B cell (primary cell): ENCODE results near the gene CLSTN2. TPM values are rescaled to one million over a fixed set of nuclear protein-coding genes. Genes with fewer than 3 reads are reported as not detected.

Experiments used
- ATAC-seq: fragments of 200-7000 bp; cut with Tn5 transposase; one replicate; pipeline ENCODE4 v1.10.0; 2021; ENCODE audit warnings: low read depth, mild to moderate bottlenecking, moderate number of reproducible peaks, moderate library complexity
- CTCF ChIA-PET: fragments of 350-600 bp; sonication (Branson Sonifier 250); formaldehyde crosslinking; loops from one replicate; lab custom pipeline; 2021; ENCODE audit warnings: antibody characterized with exemption, inconsistent platforms; lab: Charles Lee
- POLR2A ChIA-PET: fragments of 350-600 bp; sonication (Branson Sonifier 250); formaldehyde crosslinking; loops from one replicate; lab custom pipeline; 2021; ENCODE audit warnings: antibody characterized with exemption; lab: Charles Lee
- DNase-seq: peaks from one replicate; pipeline ENCODE4 v3.0.0; 2013
- H2AFZ ChIP-seq: 2 replicates; pipeline ENCODE4 v1.6.1; 2012; ENCODE audit warnings: mild to moderate bottlenecking, low read depth, low read length; ENCODE audit not compliant: insufficient read depth, poor library complexity, severe bottlenecking
- H3K27ac ChIP-seq, 2 donors: 1 replicate in 1 of 2; 2 replicates in 1 of 2; pipeline ENCODE4 v1.5.1; 2012 to 2013; ENCODE audit warnings: low read length in 2 of 2, mild to moderate bottlenecking in 2 of 2, moderate library complexity in 1 of 2
- H3K27me3 ChIP-seq, 4 experiments: fragments of 200-600 bp in 1 of 4; sonication (generic) in 1 of 4; replicated peaks in 1 of 4; 1 replicate in 2 of 4; 2 replicates in 2 of 4; pipeline versions ENCODE4 v1.6.1 to v1.7.0; 2013 to 2016; ENCODE audit warnings: low read length in 3 of 4, mild to moderate bottlenecking in 2 of 4, mixed read lengths in 1 of 4, moderate library complexity in 1 of 4; ENCODE audit not compliant: insufficient read depth in 4 of 4, control insufficient read depth in 3 of 4; ENCODE audit errors: control extremely low read depth in 1 of 4
- H3K36me3 ChIP-seq, 2 experiments: replicated peaks in 1 of 2; 1 replicate in 1 of 2; 2 replicates in 1 of 2; pipeline versions ENCODE4 v1.6.1 to v1.7.1; 2013; ENCODE audit warnings: low read length in 1 of 2; ENCODE audit not compliant: insufficient read depth in 2 of 2, control insufficient read depth in 1 of 2; ENCODE audit errors: control extremely low read depth in 1 of 2, extremely low read depth in 1 of 2
- H3K4me1 ChIP-seq, 2 donors: fragments of 200-600 bp in 1 of 2; sonication (generic) in 1 of 2; 1 replicate in 1 of 2; 2 replicates in 1 of 2; pipeline versions ENCODE4 v1.5.1 to v1.6.1; 2013 to 2017; ENCODE audit warnings: low read length in 2 of 2; ENCODE audit not compliant: control insufficient read depth in 2 of 2, insufficient read depth in 2 of 2
- H3K4me2 ChIP-seq: replicated peaks from 2 replicates; pipeline ENCODE3; 2012; ENCODE audit warnings: mild to moderate bottlenecking, low read depth, low read length; ENCODE audit not compliant: poor library complexity, severe bottlenecking
- H3K4me3 ChIP-seq, 5 experiments: fragments of 200-600 bp in 1 of 5; sonication (generic) in 1 of 5; 1 replicate in 3 of 5; 2 replicates in 2 of 5; pipeline versions ENCODE4 v1.5.1 to v1.7.0; 2011 to 2016; ENCODE audit warnings: low read length in 4 of 5, mild to moderate bottlenecking in 4 of 5, low read depth in 2 of 5, control low read depth in 1 of 5, moderate library complexity in 1 of 5; ENCODE audit not compliant: insufficient read depth in 1 of 5; ENCODE audit errors: control extremely low read depth in 1 of 5, extremely low read depth in 1 of 5
- H3K79me2 ChIP-seq: fragments of 200-600 bp; sonication (generic); one replicate; pipeline ENCODE4 v1.6.0; 2016; ENCODE audit warnings: low read length; ENCODE audit not compliant: control insufficient read depth, insufficient read depth
- H3K9ac ChIP-seq: fragments of 200-600 bp; sonication (generic); 2 replicates; pipeline ENCODE4 v1.6.1; 2017; ENCODE audit warnings: mild to moderate bottlenecking, low read length, moderate library complexity
- H3K9me3 ChIP-seq, 3 donors: one replicate each; pipeline versions ENCODE4 v1.6.1 to v1.7.1; 2013; ENCODE audit warnings: low read length in 2 of 3; ENCODE audit not compliant: control insufficient read depth in 2 of 3, insufficient read depth in 1 of 3; ENCODE audit errors: control extremely low read depth in 1 of 3
- H4K20me1 ChIP-seq: 2 replicates; pipeline ENCODE4 v1.6.0; 2012; ENCODE audit warnings: mild to moderate bottlenecking, low read length; ENCODE audit not compliant: insufficient read depth, control insufficient read depth, poor library complexity, severe bottlenecking
- H3K27ac Mint-ChIP-seq: one replicate; pipeline ENCODE4 v1.8.0; 2021; ENCODE audit warnings: mixed read lengths
- H3K27me3 Mint-ChIP-seq: one replicate; pipeline ENCODE4 v1.8.0; 2021; ENCODE audit warnings: mixed read lengths
- H3K4me1 Mint-ChIP-seq: one replicate; pipeline ENCODE4 v1.8.0; 2021; ENCODE audit warnings: mixed read lengths
- H3K4me3 Mint-ChIP-seq: one replicate; pipeline ENCODE4 v1.8.0; 2021; ENCODE audit warnings: mixed read lengths
- H3K9me3 Mint-ChIP-seq: one replicate; pipeline ENCODE4 v1.8.0; 2022; ENCODE audit warnings: mixed read lengths; ENCODE audit not compliant: insufficient read depth
- EZH2 ChIP-seq: IDR thresholded peaks from 2 replicates; pipeline ENCODE4 v1.6.1; 2012; ENCODE audit warnings: borderline replicate concordance, low read depth, mild to moderate bottlenecking, moderate library complexity, low read length; ENCODE audit not compliant: insufficient read depth, poor library complexity, severe bottlenecking
- WGBS: methylation state at CpG from one replicate; pipeline ENCODE4 v1.1.5; 2013; ENCODE audit warnings: missing lambda C conversion rate; ENCODE audit not compliant: insufficient coverage; 5-methylcytosine and 5-hydroxymethylcytosine counted together
- intact Hi-C: fragments of 100-400 bp; cut with micrococcal nuclease; formaldehyde crosslinking; loops from one replicate; pipeline ENCODE4 v1.10.0; 2022
- polyA plus RNA-seq: library from polyadenylated mRNA; depleted of rRNA; stranded (reverse); fragments of >200 nt; gene quantifications from 2 replicates; pipeline ENCODE4 v1.2.3, GENCODE V29; 2012
- total RNA-seq, 2 donors: library from RNA; stranded (reverse); fragments of 120-200 nt in 1 of 2; gene quantifications; 1 replicate in 1 of 2; 2 replicates in 1 of 2; pipeline versions ENCODE4 v1.2.3 to v1.2.4, GENCODE V29; 2013 to 2022
- TF ChIP-seq, protein P1 (sequence below): fragments of 200-600 bp; IDR thresholded peaks from one replicate; pipeline ENCODE4 v1.8.0; 2022; ENCODE audit warnings: antibody characterized with exemption, mild to moderate bottlenecking

Gene CLSTN2
- total and polyA plus RNA-seq, 2 donors (not counting 1 experiment from before 2014, with no cell fraction given) = not detected

DNA sequence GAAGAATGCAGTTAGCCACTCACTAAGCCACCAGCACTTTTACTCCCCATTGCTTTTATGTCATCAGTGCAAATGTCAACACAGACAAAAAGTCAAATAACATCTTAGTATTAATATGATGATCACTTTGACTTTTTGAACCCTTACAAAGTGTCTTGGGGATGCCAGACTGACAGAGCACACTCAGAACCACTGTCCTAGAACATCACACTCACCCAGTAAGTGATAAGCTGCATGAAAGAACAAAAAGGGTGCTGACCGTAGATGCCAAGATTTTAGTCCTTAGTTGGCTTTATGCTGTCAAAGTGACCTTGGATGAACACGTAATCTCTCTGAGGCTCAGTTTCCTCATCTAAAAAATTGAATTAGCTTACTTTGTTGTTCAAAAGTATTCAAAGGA lies 463.4 kb downstream of the CLSTN2 start:
- TF ChIP-seq EZH2 = no peak
- TF ChIP-seq, protein P1, sequence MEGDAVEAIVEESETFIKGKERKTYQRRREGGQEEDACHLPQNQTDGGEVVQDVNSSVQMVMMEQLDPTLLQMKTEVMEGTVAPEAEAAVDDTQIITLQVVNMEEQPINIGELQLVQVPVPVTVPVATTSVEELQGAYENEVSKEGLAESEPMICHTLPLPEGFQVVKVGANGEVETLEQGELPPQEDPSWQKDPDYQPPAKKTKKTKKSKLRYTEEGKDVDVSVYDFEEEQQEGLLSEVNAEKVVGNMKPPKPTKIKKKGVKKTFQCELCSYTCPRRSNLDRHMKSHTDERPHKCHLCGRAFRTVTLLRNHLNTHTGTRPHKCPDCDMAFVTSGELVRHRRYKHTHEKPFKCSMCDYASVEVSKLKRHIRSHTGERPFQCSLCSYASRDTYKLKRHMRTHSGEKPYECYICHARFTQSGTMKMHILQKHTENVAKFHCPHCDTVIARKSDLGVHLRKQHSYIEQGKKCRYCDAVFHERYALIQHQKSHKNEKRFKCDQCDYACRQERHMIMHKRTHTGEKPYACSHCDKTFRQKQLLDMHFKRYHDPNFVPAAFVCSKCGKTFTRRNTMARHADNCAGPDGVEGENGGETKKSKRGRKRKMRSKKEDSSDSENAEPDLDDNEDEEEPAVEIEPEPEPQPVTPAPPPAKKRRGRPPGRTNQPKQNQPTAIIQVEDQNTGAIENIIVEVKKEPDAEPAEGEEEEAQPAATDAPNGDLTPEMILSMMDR = no peak
- Histone ChIP-seq H4K20me1 (no peaks in the 10 kb centered on the region), H3K79me2 (no peaks in the 10 kb centered on the region), H3K9ac (no peak overlapping the region), H3K36me3 (no peaks in the 10 kb centered on the region), H2AFZ (no peak overlapping the region), H3K9me3 (peaks cover 0 to 2% (median 0%) of the 10 kb centered on the region in 3 donors), H3K4me2 (no peak overlapping the region), H3K27ac (no peak overlapping the region), H3K4me1 (no peaks in the 10 kb centered on the region), H3K4me3 (no peak overlapping the region), H3K27me3 (no peaks in the 10 kb centered on the region)
- H3K27ac Mint-ChIP-seq = no peak overlapping the region
- CTCF ChIA-PET = no interaction called here
- no peaks in the 10 kb centered on the region for H3K4me1 Mint-ChIP-seq
- no peak for DNase-seq
- POLR2A ChIA-PET = no interaction called here
- intact Hi-C loops = no loop called here
- no peak overlapping the region for H3K4me3 Mint-ChIP-seq
- peaks cover 5% of the 10 kb centered on the region for H3K27me3 Mint-ChIP-seq
- H3K9me3 Mint-ChIP-seq = no peaks in the 10 kb centered on the region
- ATAC-seq = no peak
- WGBS = 100% methylated on average over 1 of the region's 2 CpGs

DNA sequence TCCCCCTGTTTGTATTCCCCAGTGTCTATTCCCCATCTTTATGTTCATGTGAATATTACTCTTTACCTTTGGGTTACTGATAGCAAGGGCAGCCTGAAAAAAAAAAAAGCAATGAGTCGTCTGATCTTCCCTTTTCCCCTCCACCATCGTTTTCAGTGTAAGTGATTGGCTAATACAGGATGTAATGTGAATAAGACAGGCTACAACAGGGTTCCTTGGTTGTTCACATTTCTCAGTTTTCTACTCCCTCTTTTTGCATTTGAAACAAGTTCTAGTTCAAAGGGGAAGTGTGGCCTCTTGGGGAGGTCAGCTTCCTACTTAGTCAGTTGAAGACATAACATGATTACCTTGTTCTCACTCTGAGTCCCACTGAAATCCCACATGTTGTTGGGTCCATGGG lies 464.9 kb downstream of the CLSTN2 start:
- no peaks in the 10 kb centered on the region for H3K4me1 ChIP-seq
- peaks cover 0 to 2% (median 0%) of the 10 kb centered on the region in 3 donors for H3K9me3 ChIP-seq
- POLR2A ChIA-PET = no interaction called here
- no peaks in the 10 kb centered on the region for H3K9me3 Mint-ChIP-seq
- H3K4me1 Mint-ChIP-seq = no peaks in the 10 kb centered on the region
- WGBS = no CpG with 5 or more reads among the region's 2 CpGs
- no peaks in the 10 kb centered on the region for H3K79me2 ChIP-seq
- H4K20me1 ChIP-seq = no peaks in the 10 kb centered on the region
- H3K4me2 ChIP-seq = no peak overlapping the region
- no peak overlapping the region for H3K4me3 ChIP-seq
- H3K27me3 Mint-ChIP-seq = peaks cover 5% of the 10 kb centered on the region
- intact Hi-C loops = no loop called here
- H3K27me3 ChIP-seq = no peaks in the 10 kb centered on the region
- no peak for ATAC-seq
- H3K9ac ChIP-seq = no peak overlapping the region
- H3K4me3 Mint-ChIP-seq = no peak overlapping the region
- H2AFZ ChIP-seq = no peak overlapping the region
- no peak for DNase-seq
- H3K27ac ChIP-seq = no peak overlapping the region
- H3K36me3 ChIP-seq = no peaks in the 10 kb centered on the region
- CTCF ChIA-PET = no interaction called here
- H3K27ac Mint-ChIP-seq = no peak overlapping the region
- TF ChIP-seq EZH2 = no peak
- TF ChIP-seq, protein P1 = no peak
